Erythroblast (primary cell): ENCODE results near the gene PCSK7.

Experiments used
- DNase-seq, 2 experiments: peaks; one replicate each; lab custom pipeline; 2025; lab: John Stamatoyannopoulos, UW
- GATA1 ChIP-seq: IDR thresholded peaks from 2 replicates; pipeline ENCODE4 v1.6.1; 2011; ENCODE audit warnings: low read depth, mild to moderate bottlenecking, control low read depth, low read length, moderate library complexity
- POLR2A ChIP-seq: IDR thresholded peaks from 2 replicates; pipeline ENCODE4 v1.6.1; 2011; ENCODE audit warnings: mild to moderate bottlenecking, low read length

The PCSK7 gene

GRCh38 chr11:117171404-117172061 lies 60.3 kb downstream of the PCSK7 start:
- TF ChIP-seq GATA1: no peak
- DNase-seq: peak; percentile 49 to 60

GRCh38 chr11:117171007-117171403 lies 60.9 kb downstream of the PCSK7 start:
- DNase-seq: no peak
- no peak for TF ChIP-seq POLR2A
- TF ChIP-seq GATA1: no peak

- TF ChIP-seq POLR2A (no peak), GATA1 (no peak)
- DNase-seq: no peak
Measured at GRCh38 chr11:117170210-117170609, 61.7 kb downstream of the PCSK7 start.

- DNase-seq: no peak
- TF ChIP-seq POLR2A: no peak
- no peak for TF ChIP-seq GATA1
Measured at GRCh38 chr11:117169736-117170135, 62.1 kb downstream of the PCSK7 start.

- no peak for DNase-seq
- TF ChIP-seq POLR2A (no peak), GATA1 (no peak)
Measured at GRCh38 chr11:117166491-117166890, 65.4 kb downstream of the PCSK7 start.

- DNase-seq: peak; percentile 50 to 69
- TF ChIP-seq POLR2A: no peak
- no peak for TF ChIP-seq GATA1
Measured at GRCh38 chr11:117160826-117161225, 71.0 kb downstream of the PCSK7 start.

- TF ChIP-seq GATA1 (no peak), POLR2A (no peak)
- no peak for DNase-seq
Measured at GRCh38 chr11:117159892-117160291, 72.0 kb downstream of the PCSK7 start.

GRCh38 chr11:117157507-117157906 lies 74.4 kb downstream of the PCSK7 start:
- DNase-seq: no peak
- TF ChIP-seq POLR2A (no peak), GATA1 (no peak)

- TF ChIP-seq GATA1 (no peak), POLR2A (no peak)
- no peak for DNase-seq
Measured at GRCh38 chr11:117154468-117154867, 77.4 kb downstream of the PCSK7 start.
